GM13976 (cell line): ENCODE measurements around the gene PF4V1.

Experiments used
- DNase-seq: peaks from one replicate; pipeline ENCODE4 v3.0.0; 2012; ENCODE audit warnings: low spot score
- CTCF ChIP-seq: IDR thresholded peaks from 2 replicates; pipeline ENCODE4 v1.5.1; 2012; ENCODE audit warnings: borderline replicate concordance, mild to moderate bottlenecking; ENCODE audit not compliant: insufficient read depth; ENCODE audit errors: extremely low read depth, missing control alignments, control extremely low read depth
- in situ Hi-C: fragments of 300-500 bp; cut with MboI; formaldehyde crosslinking; loops from one replicate; pipeline ENCODE4 v1.12.0; 2022; ENCODE audit warnings: low sequenced_read_pairs, mixed read lengths, inconsistent platforms; ENCODE audit not compliant: unreplicated experiment

Gene PF4V1

GRCh38 chr4:73866246-73866645, 13.2 kb downstream of the PF4V1 start:
- no peak for TF ChIP-seq CTCF
- in situ Hi-C loops, result no loop called here
- DNase-seq, result no peak

GRCh38 chr4:73867783-73868182, 14.7 kb downstream of the PF4V1 start:
- in situ Hi-C loops, result no loop called here
- no peak for TF ChIP-seq CTCF
- DNase-seq, result no peak

- no peak for TF ChIP-seq CTCF
- in situ Hi-C loops, result no loop called here
- DNase-seq, result no peak
These were observed 15.4 kb downstream of the PF4V1 start for GRCh38 chr4:73868206-73869129.

GRCh38 chr4:73869130-73870055, 16.3 kb downstream of the PF4V1 start, which contains the start of gene CXCL1:
Gene CXCL1, plus strand, starts transcription at chr4:73869393. Its CDS starts 78 bp downstream, at chr4:73869471.
- no peak for TF ChIP-seq CTCF
- in situ Hi-C loops, result no loop called here
- DNase-seq, result peak; percentile 22

GRCh38 chr4:73870260-73870659, 17.2 kb downstream of the PF4V1 start:
- in situ Hi-C loops, result no loop called here
- DNase-seq, result no peak
- TF ChIP-seq CTCF, result no peak

GRCh38 chr4:73870768-73871167, 17.7 kb downstream of the PF4V1 start:
- no peak for DNase-seq

More at GRCh38 chr4:73870768-73871167, 17.7 kb downstream of the PF4V1 start:
- no peak for TF ChIP-seq CTCF
- in situ Hi-C loops, result no loop called here
